ENCODE data around the gene GDA. TPM values are rescaled to one million over a fixed set of nuclear protein-coding genes. Genes with fewer than 3 reads are reported as not detected.

GDA gene
- total and polyA plus RNA-seq, 4 donors, result 0.37 to 24.4 (median 19.5) TPM

- Histone ChIP-seq H3K4me3 (ENCODE audit: low read depth in 1 of 3, low read length in 3 of 3) (no peak overlapping the region), H3K4me1 (ENCODE audit: control insufficient read depth in 4 of 4, insufficient read depth in 4 of 4, low read length in 3 of 4) (peaks cover 2 to 21% (median 17%) of the 10 kb centered on the region in 4 donors)
Measured at GRCh38 chr9:72228282-72228681, 79.0 kb downstream of the GDA start.

More at GRCh38 chr9:72228282-72228681, 79.0 kb downstream of the GDA start:
- TF ChIP-seq FOXA2 (IDR thresholded peaks at IDR 0.05), result no peak
- no peak for TF ChIP-seq GABPA (IDR thresholded peaks at IDR 0.05 in 1 of 2, conservative IDR thresholded peaks at IDR 0.05 in 1 of 2)
- TF ChIP-seq SP1 (IDR thresholded peaks at IDR 0.05), result peak; percentile 81
- peak; percentile 86 to 87 for TF ChIP-seq HNF4A (conservative IDR thresholded peaks at IDR 0.05)
- peak; percentile 29 to 67 for TF ChIP-seq RXRA (IDR thresholded peaks at IDR 0.05)
- TF ChIP-seq MAX (IDR thresholded peaks at IDR 0.05), result no peak
- TF ChIP-seq ZBTB33 (IDR thresholded peaks at IDR 0.05), result no peak
- TF ChIP-seq EGR1 (IDR thresholded peaks at IDR 0.05; ENCODE audit: low read depth in 2 of 2), result no peak
- peak; percentile 37 for TF ChIP-seq HNF4G (IDR thresholded peaks at IDR 0.05)
- no peak for TF ChIP-seq FOXA1 (IDR thresholded peaks at IDR 0.05)
- no peak for TF ChIP-seq REST (IDR thresholded peaks at IDR 0.05)
- peak; percentile 21 to 26 for TF ChIP-seq JUND (IDR thresholded peaks at IDR 0.05)
- no peak for TF ChIP-seq NR2F2 (IDR thresholded peaks at IDR 0.05)
- no peak for TF ChIP-seq CTCF (IDR thresholded peaks at IDR 0.05; ENCODE audit: low read depth, low read length, missing input control)
- TF ChIP-seq ATF3 (IDR thresholded peaks at IDR 0.05), result no peak
- TF ChIP-seq RAD21 (IDR thresholded peaks at IDR 0.05), result peak in 1 of 2 donors; percentile 10
- H3K27ac ChIP-seq (ENCODE audit: low read depth in 1 of 2, low read length in 2 of 2), result peak overlapping the region; percentile 21 to 59
- peaks cover 0 to 11% (median 9%) of the 10 kb centered on the region in 4 donors for H3K36me3 ChIP-seq (ENCODE audit: control insufficient read depth in 4 of 4, insufficient read depth in 3 of 4, low read depth in 1 of 4, low read length in 3 of 4)
- H3K9ac ChIP-seq (ENCODE audit: low read depth in 1 of 2, low read length in 2 of 2), result no peak overlapping the region
- 47% methylated on average over 3 of the region's 3 CpGs for WGBS
- no peak for DNase-seq (ENCODE audit: low spot score)
- H3K9me3 ChIP-seq (ENCODE audit: control insufficient read depth in 4 of 4, low read length in 3 of 4), result no peaks in the 10 kb centered on the region
- H3K27me3 ChIP-seq (ENCODE audit: control insufficient read depth in 4 of 4, insufficient read depth in 4 of 4, low read length in 3 of 4), result no peaks in the 10 kb centered on the region
